ENCODE results near the gene VPS26B.
A peak's percentile ranks its signal among the peaks of the same experiment; 100 is the strongest.

Gene VPS26B

DNA sequence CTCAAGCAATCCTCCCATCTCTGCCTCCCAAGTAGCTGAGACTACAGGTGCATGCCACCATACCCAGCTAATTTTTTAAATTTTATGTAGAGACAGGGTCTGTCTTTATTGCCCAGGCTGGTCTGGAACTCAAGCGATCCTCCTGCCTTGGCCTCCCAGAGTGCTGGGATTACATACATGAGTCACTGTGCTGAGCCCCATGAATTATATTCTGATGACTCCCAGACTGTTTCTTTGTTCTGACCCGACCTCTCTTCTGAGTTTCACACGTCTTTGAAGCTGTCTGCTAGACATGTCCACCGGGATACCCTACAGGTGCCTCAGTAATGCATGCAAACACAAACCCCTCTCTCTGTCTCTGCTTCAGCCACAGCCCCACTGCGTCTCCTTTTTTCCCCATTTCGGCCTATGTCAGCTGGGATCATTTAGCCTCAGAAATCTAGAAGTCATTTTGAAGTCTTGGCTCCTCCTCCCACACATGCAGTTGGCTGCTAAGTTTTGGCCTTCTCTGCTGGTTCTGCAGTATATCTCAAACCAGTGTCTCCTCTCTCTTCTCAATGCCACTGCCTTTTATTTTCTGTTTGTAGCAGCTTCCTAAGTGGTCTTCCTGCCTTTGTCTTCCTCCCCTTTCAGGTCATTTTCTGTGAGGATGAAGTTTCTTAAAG, 4.8 kb downstream of the VPS26B start:
- H3K4me3 ChIP-seq (ENCODE audit: low read depth, low read length) = no peak overlapping the region
- DNase-seq (ENCODE audit: low read depth) = no peak

DNA sequence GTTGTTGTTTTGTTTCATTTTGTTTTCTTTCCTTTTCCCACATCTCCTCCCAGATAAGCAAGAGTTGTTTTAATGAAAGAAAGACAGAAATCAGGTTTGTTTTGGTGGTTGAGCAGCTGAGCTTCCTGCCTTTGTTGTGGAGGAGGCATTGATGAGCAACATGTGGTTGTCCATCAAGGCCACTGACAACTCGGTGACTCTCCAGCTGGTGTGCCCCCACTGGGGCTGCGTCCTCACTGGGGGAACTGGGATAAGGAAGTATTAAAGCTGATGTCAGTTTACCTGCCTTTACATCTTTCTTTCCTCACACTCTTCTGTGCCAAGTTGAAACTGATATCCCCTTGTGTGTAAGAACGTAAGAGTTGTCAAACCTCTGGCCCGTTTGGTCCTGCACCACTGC, 5.9 kb downstream of the VPS26B start:
- no peak for DNase-seq (ENCODE audit: low read depth)
- H3K4me3 ChIP-seq (ENCODE audit: low read depth, low read length) = no peak overlapping the region

DNA sequence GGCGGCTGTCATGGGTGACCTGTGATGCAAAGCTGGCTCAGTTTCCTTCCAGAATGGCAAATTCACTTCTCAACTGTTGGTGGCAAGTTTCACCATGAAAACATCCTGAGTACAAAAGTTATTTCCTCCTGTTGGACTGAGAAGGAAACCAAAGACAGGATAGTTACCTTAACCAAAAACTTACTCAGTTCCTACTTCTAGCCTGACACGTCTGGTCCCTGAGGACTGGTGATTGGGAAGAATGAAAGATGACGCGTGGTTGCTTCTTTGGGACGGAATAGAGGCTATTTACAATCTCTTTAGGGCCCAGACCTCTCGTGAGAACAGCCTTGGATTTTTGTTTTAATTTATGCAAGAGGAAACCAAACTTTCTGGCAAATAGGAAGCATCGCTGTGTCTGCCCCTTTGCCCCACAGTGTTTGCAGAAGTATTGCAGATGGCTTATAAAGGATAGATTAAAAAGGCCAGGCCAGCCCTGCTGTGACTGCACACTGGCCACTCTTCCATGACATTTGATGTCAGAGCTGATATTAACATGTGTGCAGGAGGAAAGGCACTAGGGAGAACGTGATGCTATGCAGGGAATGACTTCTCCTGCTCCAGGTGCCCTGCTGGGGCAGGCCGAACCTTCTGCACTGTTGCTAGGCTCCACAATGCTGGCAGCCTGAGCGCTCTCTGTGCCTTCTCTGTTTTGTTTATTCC, 7.6 kb downstream of the VPS26B start:
- no peak for DNase-seq (ENCODE audit: low read depth)
- H3K4me3 ChIP-seq (ENCODE audit: low read depth, low read length) = no peak overlapping the region

DNA sequence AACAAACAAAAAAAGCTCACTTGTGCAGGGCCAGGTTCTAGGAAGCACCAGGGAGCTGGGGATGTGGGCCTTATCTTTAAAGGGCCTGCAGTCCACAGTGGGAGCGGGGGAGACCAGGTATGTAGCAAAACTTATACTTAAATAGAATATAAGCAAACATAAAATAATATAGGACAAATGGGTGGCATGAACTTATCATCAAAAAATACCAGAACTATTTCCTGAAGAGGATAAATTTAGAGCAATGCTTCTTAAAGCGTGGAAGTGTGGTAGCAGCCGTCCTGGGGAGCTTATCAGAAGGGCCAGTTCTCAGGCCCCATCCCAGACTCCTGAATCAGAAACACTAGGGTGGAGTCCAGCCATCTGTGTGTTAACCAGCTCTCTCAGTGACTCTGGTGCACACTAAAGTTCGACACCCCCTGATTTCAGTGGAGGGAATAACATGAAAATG, 9.3 kb downstream of the VPS26B start:
- H3K4me3 ChIP-seq (ENCODE audit: low read depth, low read length) = no peak overlapping the region
- no peak for DNase-seq (ENCODE audit: low read depth)

DNA sequence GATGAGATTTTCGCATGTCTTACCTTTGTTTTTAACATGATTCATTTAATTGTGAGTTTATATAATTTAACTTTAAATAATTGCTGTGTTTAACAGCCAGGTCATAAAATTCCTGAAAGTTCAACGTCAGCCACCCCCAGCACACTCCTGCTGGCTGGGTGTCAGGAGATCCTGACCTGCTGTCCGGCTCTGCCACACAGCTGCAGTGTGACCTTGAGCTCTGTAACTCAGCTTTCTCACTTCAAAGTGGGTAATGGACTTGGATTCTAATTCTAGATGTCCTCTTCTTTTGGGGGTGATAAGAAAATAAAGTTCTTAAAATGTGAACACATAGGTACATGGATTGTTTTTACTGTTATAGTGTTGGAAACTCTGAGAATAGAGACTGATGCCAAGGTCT, 10.9 kb downstream of the VPS26B start:
- H3K4me3 ChIP-seq (ENCODE audit: low read depth, low read length) = no peak overlapping the region
- no peak for DNase-seq (ENCODE audit: low read depth)

DNA sequence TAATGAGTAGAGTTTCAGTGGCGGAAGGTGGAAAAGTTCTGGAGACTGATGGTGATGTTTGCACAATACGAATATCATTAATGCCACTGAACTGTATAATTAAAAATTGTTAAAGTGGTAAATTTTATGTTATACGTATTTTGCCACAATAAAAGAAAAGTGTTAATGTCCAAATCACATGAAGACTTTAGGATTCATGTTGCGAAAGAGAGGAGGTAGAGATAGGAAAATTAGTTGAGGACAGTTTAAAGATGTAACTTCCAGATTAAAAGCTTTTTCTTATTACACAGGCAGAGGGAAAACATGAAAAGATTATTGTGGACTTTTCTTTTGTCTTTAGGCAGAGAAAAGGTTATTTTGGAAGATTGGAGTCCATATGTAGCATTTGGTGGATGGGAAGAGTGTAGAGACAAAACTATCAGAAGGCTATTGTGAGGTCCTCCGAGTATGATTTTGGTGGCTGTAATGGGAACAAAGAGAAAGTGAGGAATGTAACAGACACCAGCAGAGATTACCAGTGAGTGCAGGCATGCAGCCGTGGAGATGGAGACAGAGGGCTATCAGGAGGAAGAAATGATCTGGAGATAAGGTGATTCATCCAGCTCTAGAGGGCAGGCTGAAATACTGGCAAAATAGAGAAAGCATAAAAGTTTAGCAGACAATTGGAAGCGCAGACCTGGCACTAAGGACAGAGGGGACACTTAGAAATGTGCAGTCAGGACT, 12.5 kb downstream of the VPS26B start:
- H3K4me3 ChIP-seq (ENCODE audit: low read depth, low read length) = no peak overlapping the region
- no peak for DNase-seq (ENCODE audit: low read depth)

DNA sequence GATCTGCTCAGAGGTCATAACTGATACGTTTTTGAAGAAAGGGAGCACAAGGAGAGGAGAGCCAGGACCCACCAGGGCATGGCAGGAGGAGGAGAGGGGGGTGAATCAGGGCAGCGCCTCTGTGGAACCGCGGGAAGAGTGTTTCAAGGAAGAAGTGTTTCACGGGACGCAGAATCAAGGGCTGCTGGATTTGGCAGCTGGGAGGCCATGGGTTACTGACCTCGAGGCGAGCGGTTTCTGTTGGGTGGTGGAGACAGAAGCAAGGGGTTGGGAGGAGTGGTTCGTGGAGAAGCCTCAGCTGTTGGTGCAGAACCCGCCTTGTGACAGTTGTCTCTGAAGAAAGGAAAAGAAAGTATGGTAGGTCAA, 13.1 kb downstream of the VPS26B start:
- H3K4me3 ChIP-seq (ENCODE audit: low read depth, low read length) = no peak overlapping the region
- DNase-seq (ENCODE audit: low read depth) = no peak

DNA sequence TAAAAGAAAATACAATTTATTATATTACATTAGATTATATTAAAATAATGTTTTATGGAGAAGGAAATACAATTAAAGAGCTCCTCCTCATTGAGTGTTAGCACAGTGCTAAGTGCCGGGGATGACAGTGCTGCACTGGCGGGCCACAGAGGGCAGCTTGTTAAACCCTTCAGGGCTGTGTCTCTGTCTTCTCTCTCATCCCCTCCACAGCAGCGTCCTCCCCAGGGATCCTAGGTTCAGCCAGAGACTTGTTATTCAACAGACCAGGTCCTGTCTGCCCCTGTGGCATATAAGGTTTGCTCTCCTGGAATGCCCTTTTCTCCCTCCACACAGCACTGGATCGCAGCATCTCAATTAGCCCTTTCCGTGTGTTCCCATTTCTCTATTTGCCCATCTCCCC, 14.5 kb downstream of the VPS26B start:
- no peak for DNase-seq (ENCODE audit: low read depth)
- H3K4me3 ChIP-seq (ENCODE audit: low read depth, low read length) = no peak overlapping the region

DNA sequence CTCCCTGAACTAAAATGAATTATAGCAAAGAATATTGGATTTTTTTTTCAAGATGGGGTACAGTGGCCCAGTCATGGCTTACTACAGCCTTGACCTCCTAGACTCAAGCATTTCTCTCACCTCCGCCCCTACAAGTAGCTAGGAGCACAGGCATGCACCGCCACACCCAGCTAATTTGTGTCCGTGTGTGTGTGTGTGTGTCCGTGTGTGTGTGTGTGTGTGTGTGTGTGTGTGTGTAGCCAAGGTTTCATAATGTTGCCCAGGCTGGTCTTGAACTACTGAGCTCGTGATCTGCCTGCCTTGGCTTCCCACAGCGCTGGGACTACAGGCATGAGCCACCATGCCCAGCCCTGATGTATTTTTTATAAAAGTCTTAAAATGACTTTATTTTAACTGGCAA, 16.1 kb downstream of the VPS26B start:
- DNase-seq (ENCODE audit: low read depth) = no peak
- no peak overlapping the region for H3K4me3 ChIP-seq (ENCODE audit: low read depth, low read length)

DNA sequence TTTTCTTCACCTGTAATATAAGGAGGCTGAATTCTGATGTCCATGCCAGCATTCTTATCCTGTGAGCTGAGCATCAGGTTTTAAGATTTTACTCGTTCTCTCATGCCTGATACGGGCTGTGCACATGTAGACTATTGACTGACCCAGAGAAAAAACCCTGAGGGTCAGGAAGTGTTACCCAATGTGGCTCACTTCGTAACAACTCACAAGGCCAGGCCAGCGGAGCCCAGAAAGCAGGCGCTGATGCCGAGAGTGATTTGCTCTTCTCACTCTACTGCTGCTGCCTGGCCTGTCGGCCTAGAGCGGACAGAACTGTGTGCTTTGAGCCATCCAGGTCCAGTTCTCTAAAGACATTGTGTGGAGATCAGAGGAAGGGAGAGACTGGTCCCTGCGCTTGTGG, 17.9 kb downstream of the VPS26B start:
- H3K4me3 ChIP-seq (ENCODE audit: low read depth, low read length) = no peak overlapping the region
- DNase-seq (ENCODE audit: low read depth) = no peak

DNA sequence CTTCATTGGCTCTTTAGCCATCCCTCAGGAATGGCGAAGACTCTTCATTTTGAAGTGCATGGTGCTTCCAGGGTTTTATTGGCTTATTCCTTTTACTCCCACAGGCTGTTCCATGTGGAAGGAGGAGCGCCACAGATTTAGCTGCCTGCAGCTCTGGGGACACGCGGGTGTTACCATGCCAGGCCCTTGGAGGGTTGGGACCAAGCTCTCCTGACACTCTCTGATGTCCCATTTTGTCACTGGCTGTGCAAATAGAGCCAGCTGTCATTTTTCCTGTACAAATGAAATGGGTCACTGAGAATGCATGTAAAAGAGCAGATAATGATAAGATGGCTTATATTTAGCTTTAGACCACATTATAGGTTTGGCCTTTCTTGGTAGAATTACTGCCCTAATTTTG, 19.4 kb downstream of the VPS26B start:
- no peak for DNase-seq (ENCODE audit: low read depth)
- no peak overlapping the region for H3K4me3 ChIP-seq (ENCODE audit: low read depth, low read length)

DNA sequence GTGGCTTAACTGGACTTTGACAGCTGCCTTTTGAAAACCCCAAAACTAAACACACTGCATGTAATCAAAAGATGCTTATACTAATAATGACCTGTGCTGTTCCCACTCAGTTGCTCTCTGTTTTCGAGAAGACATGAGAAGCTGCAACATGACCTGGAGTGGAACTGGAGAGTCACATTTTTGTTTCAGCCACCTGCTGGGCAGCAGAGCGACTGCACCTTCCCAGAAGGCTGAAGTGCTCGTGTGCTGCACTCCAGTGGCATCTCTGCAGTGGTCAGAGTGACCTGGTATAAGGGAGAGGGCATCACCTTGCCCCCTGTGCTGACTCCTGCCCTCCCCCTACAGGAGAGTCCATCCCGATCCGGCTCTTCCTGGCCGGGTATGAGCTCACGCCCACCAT, 20.1 kb downstream of the VPS26B start:
- no peak for DNase-seq (ENCODE audit: low read depth)
- no peak overlapping the region for H3K4me3 ChIP-seq (ENCODE audit: low read depth, low read length)

DNA sequence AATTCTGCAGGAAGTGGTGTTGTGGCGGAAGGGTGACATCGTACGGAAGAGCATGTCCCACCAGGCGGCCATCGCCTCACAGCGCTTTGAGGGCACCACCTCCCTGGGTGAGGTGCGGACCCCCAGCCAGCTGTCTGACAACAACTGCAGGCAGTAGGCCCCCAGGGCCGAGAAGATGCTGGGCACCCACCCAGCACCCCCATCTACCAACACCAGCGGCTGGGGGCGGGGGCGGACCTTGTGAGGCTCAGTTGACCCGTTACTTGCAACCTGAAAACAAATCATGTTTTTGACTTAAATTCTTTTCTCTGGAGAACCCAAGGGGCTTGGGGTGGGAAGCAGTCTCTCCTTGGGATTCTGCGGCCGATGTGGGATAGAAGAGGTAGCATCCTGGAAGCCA, 21.0 kb downstream of the VPS26B start:
- H3K4me3 ChIP-seq (ENCODE audit: low read depth, low read length) = no peak overlapping the region
- DNase-seq (ENCODE audit: low read depth) = no peak

DNA sequence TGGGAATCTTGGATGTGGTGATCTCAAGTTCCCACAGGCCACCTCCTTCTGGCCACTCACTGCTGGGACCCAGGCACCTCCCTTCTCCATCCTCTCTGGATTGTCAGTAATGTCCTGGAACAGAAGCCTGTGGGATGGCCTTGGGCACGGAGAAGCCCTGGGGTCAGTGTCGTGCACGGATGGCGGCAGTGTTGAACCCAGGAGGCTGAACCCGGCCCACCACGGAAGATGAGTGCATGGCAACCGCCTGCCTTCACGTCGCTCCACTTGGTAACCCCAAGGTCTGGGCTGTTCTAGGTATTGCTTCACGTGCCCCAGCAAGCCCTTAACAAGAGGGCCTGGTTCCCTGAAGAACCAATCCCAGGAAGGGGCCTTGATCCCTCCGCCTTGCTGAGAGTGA, 21.6 kb downstream of the VPS26B start:
- DNase-seq (ENCODE audit: low read depth) = no peak

DNA sequence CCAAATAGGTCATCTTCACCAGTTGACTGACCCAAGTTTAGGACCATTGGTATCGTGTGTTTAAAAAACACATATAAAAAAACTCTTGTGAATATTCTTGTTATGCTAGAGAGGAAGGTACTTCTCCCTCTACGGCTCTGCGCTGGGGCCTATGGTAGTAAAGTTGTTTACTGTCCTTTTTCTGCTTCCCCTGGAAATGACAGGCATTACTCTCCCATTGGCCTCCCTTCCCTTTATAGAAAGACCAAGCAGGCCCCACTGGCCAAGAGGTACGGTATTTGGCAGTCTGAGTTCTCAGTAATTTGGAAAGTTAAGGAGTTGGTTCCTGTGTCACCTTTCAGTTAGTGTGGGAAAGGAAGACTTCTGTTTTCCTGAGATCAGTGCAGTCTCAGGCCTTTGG, 22.2 kb downstream of the VPS26B start:
- DNase-seq (ENCODE audit: low read depth) = no peak
- H3K4me3 ChIP-seq (ENCODE audit: low read depth, low read length) = no peak overlapping the region

More for the DNA sequence above, 21.6 kb downstream of the VPS26B start:
- H3K4me3 ChIP-seq (ENCODE audit: low read depth, low read length) = no peak overlapping the region

DNA sequence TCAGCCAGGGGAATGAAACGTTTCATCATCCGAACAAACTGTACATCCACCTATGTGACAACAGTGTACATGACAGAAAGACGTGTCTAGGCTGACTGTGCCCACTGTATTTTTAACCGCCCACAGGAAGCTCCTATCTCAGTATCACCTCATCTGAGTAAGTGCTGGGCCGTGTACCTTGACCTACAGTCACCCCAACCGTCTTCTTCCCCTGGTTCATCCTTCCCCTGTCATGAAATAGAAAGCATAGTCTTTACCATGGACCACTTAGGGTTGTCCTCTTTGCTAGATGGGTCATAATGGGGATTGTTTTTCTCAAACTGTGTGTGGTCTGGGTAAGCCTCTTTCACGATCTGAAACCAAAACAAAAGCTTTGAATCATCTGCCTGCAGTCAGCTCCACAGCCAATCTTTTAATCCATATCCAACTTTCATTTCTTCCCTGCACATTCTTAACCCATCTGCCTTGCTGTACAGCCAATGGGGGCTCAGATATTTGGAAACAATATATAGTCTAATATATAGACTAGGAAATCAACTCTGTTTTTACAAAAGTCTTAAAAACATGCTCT, 24.5 kb downstream of the VPS26B start:
- no peak overlapping the region for H3K4me3 ChIP-seq (ENCODE audit: low read depth, low read length)
- DNase-seq (ENCODE audit: low read depth) = no peak

DNA sequence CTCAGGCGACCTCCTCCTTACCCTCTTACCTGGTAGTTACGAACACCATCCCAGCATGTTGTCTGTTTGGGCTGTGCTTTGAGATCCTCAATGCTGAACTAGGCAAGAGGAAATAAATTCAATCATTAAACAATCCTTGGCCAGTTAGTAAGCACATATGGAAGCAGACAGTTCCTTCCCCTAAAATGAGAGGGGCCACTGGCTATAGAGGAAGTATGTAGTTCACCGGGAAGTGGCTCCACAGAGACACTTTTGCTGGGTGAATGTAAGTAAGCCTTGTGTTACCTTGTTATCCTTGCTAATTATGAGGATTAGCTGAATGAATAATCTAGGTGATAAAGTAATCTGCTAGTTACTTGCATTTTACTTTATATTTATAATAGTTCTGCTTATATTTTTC, 25.8 kb downstream of the VPS26B start:
- no peak for DNase-seq (ENCODE audit: low read depth)
- H3K4me3 ChIP-seq (ENCODE audit: low read depth, low read length) = no peak overlapping the region

DNA sequence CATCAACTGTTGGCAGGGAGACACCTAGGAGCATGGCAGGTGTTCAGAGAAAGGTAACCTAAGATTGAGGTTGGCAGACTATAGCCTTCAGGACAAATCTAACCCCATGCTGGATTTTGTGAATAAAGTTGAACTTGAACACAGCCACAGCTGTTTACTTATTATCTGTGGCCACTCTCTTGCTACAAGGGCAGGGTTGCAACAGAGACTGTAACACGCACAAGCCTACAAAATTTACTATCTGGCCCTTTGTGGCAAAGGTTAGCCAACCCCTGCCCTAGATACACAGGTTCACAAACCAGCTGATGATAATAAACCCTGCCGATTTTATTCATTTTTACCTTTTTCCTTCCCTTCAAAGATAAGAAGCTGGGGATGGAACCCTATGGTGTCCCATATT, 26.2 kb downstream of the VPS26B start:
- no peak overlapping the region for H3K4me3 ChIP-seq (ENCODE audit: low read depth, low read length)
- DNase-seq (ENCODE audit: low read depth) = no peak

DNA sequence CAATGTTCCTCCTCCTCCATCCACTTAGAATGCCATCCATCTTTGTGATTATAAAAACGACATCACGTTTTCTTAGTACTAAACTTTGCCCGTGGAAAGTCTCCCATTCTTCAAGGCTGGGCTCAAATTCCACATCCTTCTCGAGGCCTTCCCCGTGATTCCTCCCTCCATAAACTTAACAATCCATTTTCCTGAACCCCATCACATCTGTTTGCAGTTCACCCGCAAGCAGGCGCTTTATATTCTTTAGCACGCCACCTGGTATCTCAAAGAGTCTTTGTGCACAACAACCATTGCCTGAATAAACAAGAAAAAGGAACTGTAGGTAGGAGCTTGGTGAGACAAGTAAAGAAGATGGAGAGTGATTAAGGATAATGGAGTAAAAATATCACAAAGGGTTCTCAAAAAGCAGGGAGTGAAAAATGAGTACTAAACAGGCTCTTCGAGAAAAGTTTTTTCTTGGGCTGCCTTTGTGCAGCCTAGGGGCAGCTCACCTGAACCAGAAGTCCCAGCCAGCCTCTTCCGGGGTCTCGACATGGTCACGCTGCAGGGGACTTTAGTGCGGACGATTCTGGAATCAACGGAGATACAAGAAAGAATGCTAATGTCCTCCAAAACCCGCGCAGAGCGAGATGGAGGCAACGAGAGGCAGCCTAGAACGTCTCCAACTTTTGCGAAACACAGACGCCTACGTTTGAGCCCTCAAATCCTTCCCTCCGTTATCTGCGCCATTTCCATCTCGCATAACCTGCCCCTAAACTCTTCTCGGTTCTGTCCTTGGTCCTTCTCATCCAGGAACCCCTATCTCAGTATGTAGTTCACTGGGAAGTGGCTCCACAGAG, 28.1 kb downstream of the VPS26B start:
- peak; percentile 26 for DNase-seq (ENCODE audit: low read depth)
- peak overlapping the region; percentile 92 for H3K4me3 ChIP-seq (ENCODE audit: low read depth, low read length)

Data from skeletal muscle cell (primary cell).